OCI-LY1 (cell line): Measurements from ENCODE around the gene RBMS3.

Source experiments
- H2AFZ ChIP-seq: fragments of 200-600 bp; sonication (generic), shearing (Covaris generic); 2 replicates; pipeline ENCODE4 v1.6.0; 2014; ENCODE audit warnings: antibody characterized with exemption, mild to moderate bottlenecking, low read length
- H3F3A ChIP-seq: fragments of 200-600 bp; sonication (generic), shearing (Covaris generic); 2 replicates; pipeline ENCODE4 v1.6.0; 2014; ENCODE audit warnings: mild to moderate bottlenecking, antibody characterized with exemption, low read length, moderate library complexity; ENCODE audit not compliant: insufficient read depth
- H3K27ac ChIP-seq: fragments of 200-600 bp; sonication (generic); 2 replicates; pipeline ENCODE4 v1.5.1; 2014; ENCODE audit warnings: low read length, mixed run types, mild to moderate bottlenecking, low read depth; ENCODE audit not compliant: poor library complexity, severe bottlenecking
- H3K27me3 ChIP-seq: fragments of 200-600 bp; sonication (generic); 2 replicates; pipeline ENCODE4 v1.6.0; 2014; ENCODE audit warnings: antibody characterized with exemption, mild to moderate bottlenecking, low read length, moderate library complexity; ENCODE audit not compliant: insufficient read depth
- H3K36me3 ChIP-seq: fragments of 200-600 bp; sonication (generic); 2 replicates; pipeline ENCODE4 v1.6.1; 2014; ENCODE audit warnings: mild to moderate bottlenecking, antibody characterized with exemption, low read length, moderate library complexity, mixed read lengths; ENCODE audit not compliant: insufficient read depth
- H3K4me1 ChIP-seq: fragments of 200-600 bp; sonication (generic); 2 replicates; pipeline ENCODE4 v1.5.1; 2014; ENCODE audit warnings: mild to moderate bottlenecking, low read length, moderate library complexity; ENCODE audit not compliant: insufficient read depth, severe bottlenecking
- H3K4me2 ChIP-seq: fragments of 200-600 bp; sonication (generic), shearing (Covaris generic); 2 replicates; pipeline ENCODE4 v1.6.1; 2014; ENCODE audit warnings: low read length
- H3K4me3 ChIP-seq: fragments of 200-600 bp; sonication (generic); 2 replicates; pipeline ENCODE4 v1.5.1; 2014; ENCODE audit warnings: low read length, low read depth, mild to moderate bottlenecking, mixed read lengths; ENCODE audit not compliant: poor library complexity, severe bottlenecking
- H3K79me2 ChIP-seq: fragments of 200-600 bp; shearing (Covaris generic); 2 replicates; pipeline ENCODE4 v1.6.1; 2016; ENCODE audit warnings: mixed run types, low read length, mixed read lengths; ENCODE audit not compliant: insufficient read depth
- H3K9ac ChIP-seq: fragments of 200-600 bp; sonication (generic), shearing (Covaris generic); 2 replicates; pipeline ENCODE4 v1.6.1; 2014; ENCODE audit warnings: mild to moderate bottlenecking, low read length, mixed read lengths
- H3K9me2 ChIP-seq: fragments of 200-600 bp; sonication (generic), shearing (Covaris generic); 2 replicates; pipeline ENCODE4 v1.6.1; 2014; ENCODE audit warnings: low read depth, mild to moderate bottlenecking, low read length, mixed read lengths
- H3K9me3 ChIP-seq: fragments of 200-600 bp; shearing (Covaris generic); 2 replicates; pipeline ENCODE4 v1.6.1; 2014; ENCODE audit warnings: low read length, mixed read lengths
- H4K20me1 ChIP-seq: fragments of 200-600 bp; sonication (generic), shearing (Covaris generic); 2 replicates; pipeline ENCODE4 v1.6.0; 2016; ENCODE audit warnings: mild to moderate bottlenecking, low read length; ENCODE audit not compliant: insufficient read depth
- EZH2 ChIP-seq: fragments of 200-600 bp; sonication (generic), shearing (Covaris generic); IDR thresholded peaks from 2 replicates; pipeline ENCODE4 v1.8.0; 2017; ENCODE audit warnings: borderline replicate concordance, mixed run types, mild to moderate bottlenecking, antibody characterized with exemption, low read length, moderate library complexity, mixed read lengths
- TF ChIP-seq, protein P1 (sequence below): fragments of 200-600 bp; sonication (generic), shearing (Covaris generic); IDR thresholded peaks from 2 replicates; pipeline ENCODE4 v1.5.1; 2017; ENCODE audit warnings: mild to moderate bottlenecking, antibody characterized with exemption, low read length, moderate library complexity, mixed read lengths

RBMS3 gene

DNA sequence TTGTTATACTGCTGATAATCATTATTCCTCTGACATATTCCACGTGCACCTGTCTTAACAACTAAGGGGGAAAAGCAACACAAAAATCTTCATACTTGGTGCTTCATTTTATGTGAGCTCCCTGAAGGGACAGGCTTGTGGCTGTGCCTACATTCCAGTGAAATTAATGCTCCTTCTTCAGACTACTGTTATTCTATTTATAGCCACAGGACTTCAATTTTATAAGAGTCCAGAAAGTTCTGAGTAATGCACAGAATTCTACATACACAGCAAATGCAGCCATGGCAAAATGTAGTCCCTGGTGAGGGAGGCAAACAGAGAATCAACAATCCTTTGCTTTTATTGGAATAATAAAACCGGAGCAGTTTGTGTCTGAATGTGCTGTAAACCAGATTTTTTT lies 417.1 kb downstream of the RBMS3 start:
- no peaks in the 10 kb centered on the region; the same call in 1 of the 2 replicates for H3F3A ChIP-seq
- peaks cover 25% of the 10 kb centered on the region for H3K4me1 ChIP-seq
- H3K36me3 ChIP-seq = peaks cover 33% of the 10 kb centered on the region
- TF ChIP-seq EZH2 = no peak
- TF ChIP-seq, protein P1, sequence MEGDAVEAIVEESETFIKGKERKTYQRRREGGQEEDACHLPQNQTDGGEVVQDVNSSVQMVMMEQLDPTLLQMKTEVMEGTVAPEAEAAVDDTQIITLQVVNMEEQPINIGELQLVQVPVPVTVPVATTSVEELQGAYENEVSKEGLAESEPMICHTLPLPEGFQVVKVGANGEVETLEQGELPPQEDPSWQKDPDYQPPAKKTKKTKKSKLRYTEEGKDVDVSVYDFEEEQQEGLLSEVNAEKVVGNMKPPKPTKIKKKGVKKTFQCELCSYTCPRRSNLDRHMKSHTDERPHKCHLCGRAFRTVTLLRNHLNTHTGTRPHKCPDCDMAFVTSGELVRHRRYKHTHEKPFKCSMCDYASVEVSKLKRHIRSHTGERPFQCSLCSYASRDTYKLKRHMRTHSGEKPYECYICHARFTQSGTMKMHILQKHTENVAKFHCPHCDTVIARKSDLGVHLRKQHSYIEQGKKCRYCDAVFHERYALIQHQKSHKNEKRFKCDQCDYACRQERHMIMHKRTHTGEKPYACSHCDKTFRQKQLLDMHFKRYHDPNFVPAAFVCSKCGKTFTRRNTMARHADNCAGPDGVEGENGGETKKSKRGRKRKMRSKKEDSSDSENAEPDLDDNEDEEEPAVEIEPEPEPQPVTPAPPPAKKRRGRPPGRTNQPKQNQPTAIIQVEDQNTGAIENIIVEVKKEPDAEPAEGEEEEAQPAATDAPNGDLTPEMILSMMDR = no peak
- H3K27me3 ChIP-seq = no peaks in the 10 kb centered on the region
- H3K79me2 ChIP-seq = no peaks in the 10 kb centered on the region
- H3K4me3 ChIP-seq = no peak overlapping the region
- no peak overlapping the region for H3K27ac ChIP-seq
- no peaks in the 10 kb centered on the region for H3K9me2 ChIP-seq
- no peaks in the 10 kb centered on the region for H4K20me1 ChIP-seq
- H3K9me3 ChIP-seq = no peaks in the 10 kb centered on the region
- no peak overlapping the region for H3K4me2 ChIP-seq
- H3K9ac ChIP-seq = no peak overlapping the region
- H2AFZ ChIP-seq = no peak overlapping the region

DNA sequence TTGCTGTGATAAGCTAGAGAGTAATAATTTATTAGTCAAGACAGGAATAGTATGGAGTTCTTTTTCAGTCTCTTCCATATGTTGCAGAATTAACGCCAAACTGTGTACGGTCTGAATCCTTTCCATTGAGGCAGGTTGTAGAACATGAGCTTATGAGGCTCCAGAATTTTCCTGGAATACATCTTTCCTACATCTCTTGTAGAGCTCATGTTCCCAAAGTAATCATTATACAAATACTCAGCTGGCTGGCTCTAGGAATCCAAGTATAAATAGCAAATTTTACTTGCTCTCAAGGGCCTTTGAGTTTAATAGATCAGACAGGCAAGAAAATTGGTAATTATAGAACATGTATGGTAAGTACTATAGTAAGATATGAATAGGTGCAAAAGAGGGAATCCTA lies 419.4 kb downstream of the RBMS3 start:
- H3K36me3 ChIP-seq = peaks cover 36% of the 10 kb centered on the region
- no peak overlapping the region for H3K4me3 ChIP-seq
- H3K9me2 ChIP-seq = no peaks in the 10 kb centered on the region
- no peaks in the 10 kb centered on the region for H3K9me3 ChIP-seq
- H3F3A ChIP-seq = no peaks in the 10 kb centered on the region
- H4K20me1 ChIP-seq = no peaks in the 10 kb centered on the region
- no peaks in the 10 kb centered on the region for H3K27me3 ChIP-seq
- no peak for TF ChIP-seq EZH2
- TF ChIP-seq, protein P1 = no peak
- no peaks in the 10 kb centered on the region for H3K79me2 ChIP-seq
- H3K9ac ChIP-seq = no peak overlapping the region
- no peak overlapping the region for H2AFZ ChIP-seq
- peaks cover 14% of the 10 kb centered on the region for H3K4me1 ChIP-seq
- no peak overlapping the region for H3K27ac ChIP-seq
- H3K4me2 ChIP-seq = no peak overlapping the region

DNA sequence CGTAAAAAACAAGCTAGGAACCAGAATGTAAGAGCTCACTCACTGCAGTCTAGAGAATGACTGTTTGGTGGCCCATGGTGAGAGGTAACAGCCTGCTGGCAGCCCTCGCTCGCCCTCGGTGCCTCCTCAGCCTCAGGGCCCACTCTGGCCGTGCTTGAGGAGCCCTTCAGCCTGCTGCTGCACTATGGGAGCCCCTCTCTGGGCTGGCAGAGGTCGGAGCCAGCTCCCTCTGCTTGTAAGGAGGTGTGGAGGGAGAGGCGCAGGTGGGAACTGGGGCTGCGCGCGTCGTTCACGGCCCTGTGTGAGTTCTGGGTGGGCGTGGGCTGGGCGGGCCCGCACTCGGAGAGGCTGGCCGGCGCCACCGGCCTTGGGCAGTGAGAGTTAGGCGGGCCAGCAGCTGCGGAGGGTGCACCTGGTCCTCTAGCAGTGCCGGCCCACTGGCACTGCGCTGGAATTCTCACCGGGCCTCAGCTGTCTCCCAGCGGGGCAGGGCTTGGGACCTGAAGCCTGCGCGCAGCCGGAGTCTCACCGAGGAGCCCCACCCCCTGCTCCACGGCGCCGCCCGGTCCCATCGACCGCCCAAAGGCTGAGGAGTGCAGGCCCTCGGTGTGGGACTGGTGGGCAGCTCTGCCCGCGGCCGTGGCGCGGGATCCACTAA lies 420.6 kb downstream of the RBMS3 start:
- no peak overlapping the region for H2AFZ ChIP-seq
- H3K27ac ChIP-seq = no peak overlapping the region
- no peak overlapping the region for H3K4me3 ChIP-seq
- H3K27me3 ChIP-seq = no peaks in the 10 kb centered on the region
- H3K9me2 ChIP-seq = no peaks in the 10 kb centered on the region
- TF ChIP-seq, protein P1 = no peak
- no peak for TF ChIP-seq EZH2
- H3K79me2 ChIP-seq = no peaks in the 10 kb centered on the region
- H3K9ac ChIP-seq = no peak overlapping the region
- H3K4me1 ChIP-seq = peaks cover 10% of the 10 kb centered on the region
- no peak overlapping the region for H3K4me2 ChIP-seq
- peaks cover 31% of the 10 kb centered on the region for H3K36me3 ChIP-seq
- no peaks in the 10 kb centered on the region for H4K20me1 ChIP-seq
- H3K9me3 ChIP-seq = no peaks in the 10 kb centered on the region
- no peaks in the 10 kb centered on the region for H3F3A ChIP-seq
